Germinal center (tissue), 1 donor: Measurements from ENCODE around the gene DYNC2H1.

Source experiments
- DNase-seq: peaks from one replicate; pipeline ENCODE4 v3.0.0; 2012; ENCODE audit warnings: mixed read lengths, low spot score

Gene DYNC2H1

GRCh38 chr11:103147627-103148026, 38.4 kb downstream of the DYNC2H1 start:
- no peak for DNase-seq

GRCh38 chr11:103157542-103157941, 48.3 kb downstream of the DYNC2H1 start:
- DNase-seq = no peak

- DNase-seq = no peak
Observed at GRCh38 chr11:103164093-103164796, 55.0 kb downstream of the DYNC2H1 start.

GRCh38 chr11:103167166-103167565, 57.9 kb downstream of the DYNC2H1 start:
- no peak for DNase-seq

GRCh38 chr11:103170865-103171264, 61.6 kb downstream of the DYNC2H1 start:
- no peak for DNase-seq

GRCh38 chr11:103175461-103176129, 66.4 kb downstream of the DYNC2H1 start:
- DNase-seq = no peak

GRCh38 chr11:103183981-103184611, 74.9 kb downstream of the DYNC2H1 start:
- no peak for DNase-seq

GRCh38 chr11:103202048-103202651, 92.9 kb downstream of the DYNC2H1 start:
- DNase-seq = no peak

GRCh38 chr11:103210543-103210942, 101.3 kb downstream of the DYNC2H1 start:
- no peak for DNase-seq

- no peak for DNase-seq
Observed at GRCh38 chr11:103215812-103216211, 106.6 kb downstream of the DYNC2H1 start.

GRCh38 chr11:103220133-103220532, 110.9 kb downstream of the DYNC2H1 start:
- DNase-seq = no peak

- no peak for DNase-seq
Observed at GRCh38 chr11:103222806-103223205, 113.6 kb downstream of the DYNC2H1 start.

- no peak for DNase-seq
Observed at GRCh38 chr11:103228807-103229206, 119.6 kb downstream of the DYNC2H1 start.

- no peak for DNase-seq
Observed at GRCh38 chr11:103234974-103235373, 125.7 kb downstream of the DYNC2H1 start.

- DNase-seq = no peak
Observed at GRCh38 chr11:103241574-103241973, 132.3 kb downstream of the DYNC2H1 start.

GRCh38 chr11:103254123-103254522, 144.9 kb downstream of the DYNC2H1 start:
- no peak for DNase-seq

- no peak for DNase-seq
Observed at GRCh38 chr11:103257360-103257759, 148.1 kb downstream of the DYNC2H1 start.

- no peak for DNase-seq
Observed at GRCh38 chr11:103266167-103266831, 157.1 kb downstream of the DYNC2H1 start.

GRCh38 chr11:103272876-103273275, 163.7 kb downstream of the DYNC2H1 start:
- no peak for DNase-seq

GRCh38 chr11:103274025-103274424, 164.8 kb downstream of the DYNC2H1 start:
- no peak for DNase-seq

GRCh38 chr11:103279821-103280220, 170.6 kb downstream of the DYNC2H1 start:
- DNase-seq = no peak

GRCh38 chr11:103281301-103281700, 172.1 kb downstream of the DYNC2H1 start:
- no peak for DNase-seq
